H1 (cell line): Measurements from ENCODE around the gene FAM169A. TPM values are rescaled to one million over a fixed set of nuclear protein-coding genes. Genes with fewer than 3 reads are reported as not detected.

Experiments
- CTCF ChIA-PET: fragments of 300-600 bp; sonication (Branson Sonifier 250); formaldehyde crosslinking; loops from one replicate; lab custom pipeline; 2021; ENCODE audit not compliant: partially characterized antibody; lab: Charles Lee
- POLR2A ChIA-PET: fragments of 300-600 bp; sonication (Branson Sonifier 250); formaldehyde crosslinking; loops from one replicate; lab custom pipeline; 2021; ENCODE audit warnings: inconsistent platforms; ENCODE audit not compliant: partially characterized antibody; lab: Charles Lee
- DNase-seq, 2 experiments: peaks; one replicate each; pipeline versions ENCODE4 v3.0.0 to v3.0.0-alpha.2; 2010 to 2022; ENCODE audit warnings: low spot score in 2 of 2, low read depth in 1 of 2, mixed read lengths in 1 of 2
- FAIRE-seq: peaks from 2 replicates; lab custom pipeline; 2011; peaks lifted over from hg19 to GRCh38; lab: Jason Lieb, UNC
- H2AFZ ChIP-seq: 2 replicates; pipeline ENCODE4 v1.8.1; 2012; ENCODE audit warnings: low read length, inconsistent platforms
- H2AK5ac ChIP-seq: 2 replicates; pipeline ENCODE4 v1.6.1; 2013; ENCODE audit warnings: low read depth, low read length
- H2BK120ac ChIP-seq: replicated peaks from 2 replicates; pipeline ENCODE3; 2013; ENCODE audit warnings: low read depth, low read length, inconsistent platforms
- H2BK12ac ChIP-seq: 2 replicates; pipeline ENCODE4 v1.6.1; 2013; ENCODE audit warnings: low read depth, low read length
- H2BK15ac ChIP-seq: 2 replicates; pipeline ENCODE4 v1.6.1; 2013; ENCODE audit warnings: low read length
- H2BK20ac ChIP-seq: 2 replicates; pipeline ENCODE4 v1.6.1; 2013; ENCODE audit warnings: low read length
- H2BK5ac ChIP-seq: 2 replicates; pipeline ENCODE4 v1.6.1; 2013; ENCODE audit warnings: low read depth, low read length
- H3K14ac ChIP-seq: 2 replicates; pipeline ENCODE4 v1.6.1; 2013; ENCODE audit warnings: inconsistent platforms; ENCODE audit not compliant: insufficient read length
- H3K18ac ChIP-seq: 2 replicates; pipeline ENCODE4 v1.6.1; 2013; ENCODE audit warnings: low read length; ENCODE audit errors: extremely low read depth
- H3K23ac ChIP-seq: 2 replicates; pipeline ENCODE4 v1.6.1; 2013; ENCODE audit warnings: inconsistent platforms; ENCODE audit not compliant: insufficient read length
- H3K23me2 ChIP-seq: 2 replicates; pipeline ENCODE4 v1.6.1; 2013; ENCODE audit warnings: low read depth, low read length
- H3K27ac ChIP-seq: 2 replicates; pipeline ENCODE4 v1.6.1; 2011; ENCODE audit warnings: low read depth, low read length, inconsistent platforms
- H3K27me3 ChIP-seq, 4 experiments: replicated peaks in 1 of 4; 1 replicate in 1 of 4; 2 replicates in 3 of 4; pipeline versions ENCODE4 v1.6.1 to v1.8.1; 2011 to 2013; ENCODE audit warnings: low read length in 3 of 4, mild to moderate bottlenecking in 3 of 4, inconsistent platforms in 2 of 4, mixed read lengths in 2 of 4, moderate library complexity in 1 of 4; ENCODE audit not compliant: control insufficient read depth in 3 of 4, insufficient read depth in 3 of 4; ENCODE audit errors: extremely low read depth in 1 of 4
- H3K36me3 ChIP-seq, 4 experiments: 2 replicates each; pipeline versions ENCODE4 v1.6.1 to v1.8.1; 2011 to 2013; ENCODE audit warnings: mild to moderate bottlenecking in 4 of 4, low read length in 3 of 4, moderate library complexity in 2 of 4, control low read depth in 1 of 4, inconsistent platforms in 1 of 4; ENCODE audit not compliant: insufficient read depth in 4 of 4, control insufficient read depth in 2 of 4
- H3K4ac ChIP-seq: replicated peaks from 2 replicates; pipeline ENCODE3; 2013; ENCODE audit warnings: low read length, low read depth, mixed read lengths, inconsistent platforms; ENCODE audit not compliant: insufficient read length
- H3K4me1 ChIP-seq, 4 experiments: replicated peaks in 1 of 4; 1 replicate in 1 of 4; 2 replicates in 3 of 4; pipeline versions ENCODE4 v1.6.1 to v1.8.1; 2011 to 2013; ENCODE audit warnings: low read length in 3 of 4, inconsistent platforms in 2 of 4, mixed read lengths in 1 of 4; ENCODE audit not compliant: insufficient read depth in 4 of 4, control insufficient read depth in 3 of 4
- H3K4me2 ChIP-seq, 2 experiments: 2 replicates each; pipeline versions ENCODE4 v1.6.1 to v1.8.1; 2011 to 2013; ENCODE audit warnings: low read depth in 2 of 2, low read length in 2 of 2, control low read depth in 1 of 2, inconsistent platforms in 1 of 2, mild to moderate bottlenecking in 1 of 2; ENCODE audit not compliant: insufficient read depth in 1 of 2
- H3K4me3 ChIP-seq, 4 experiments: fragments of 200-600, 300-600 bp in 1 of 4; sonication (generic), shearing (Covaris generic), sonication (Bioruptor Twin) in 1 of 4; 2 replicates each; pipeline versions ENCODE4 v1.5.1 to v1.8.1; 2011 to 2016; ENCODE audit warnings: low read length in 4 of 4, low read depth in 3 of 4, control low read depth in 2 of 4, inconsistent platforms in 2 of 4, mild to moderate bottlenecking in 2 of 4, mixed read lengths in 1 of 4, moderate library complexity in 1 of 4; ENCODE audit not compliant: insufficient read depth in 2 of 4; ENCODE audit errors: extremely low read depth in 1 of 4
- H3K56ac ChIP-seq: replicated peaks from 2 replicates; pipeline ENCODE3; 2013; ENCODE audit warnings: low read depth, mild to moderate bottlenecking, mixed read lengths, low read length, inconsistent platforms; ENCODE audit not compliant: insufficient read length
- H3K79me1 ChIP-seq: 2 replicates; pipeline ENCODE4 v1.6.1; 2013; ENCODE audit warnings: low read depth, low read length, control low read depth
- H3K79me2 ChIP-seq, 2 experiments: 2 replicates each; pipeline versions ENCODE4 v1.6.1 to v1.8.1; 2012 to 2013; ENCODE audit warnings: low read length in 2 of 2, mild to moderate bottlenecking in 2 of 2, inconsistent platforms in 1 of 2; ENCODE audit not compliant: insufficient read depth in 2 of 2, control insufficient read depth in 1 of 2
- H3K9ac ChIP-seq, 4 experiments: replicated peaks in 1 of 4; 1 replicate in 1 of 4; 2 replicates in 3 of 4; pipeline versions ENCODE4 v1.6.1 to v1.8.1; 2011 to 2013; ENCODE audit warnings: low read depth in 3 of 4, low read length in 3 of 4, control low read depth in 2 of 4, mild to moderate bottlenecking in 2 of 4, moderate library complexity in 2 of 4, inconsistent platforms in 1 of 4; ENCODE audit errors: extremely low read depth in 1 of 4
- H3K9me3 ChIP-seq, 2 experiments: 2 replicates each; pipeline versions ENCODE4 v1.6.1 to v1.8.1; 2012 to 2013; ENCODE audit warnings: mild to moderate bottlenecking in 2 of 2, moderate library complexity in 2 of 2, control low read depth in 1 of 2, inconsistent platforms in 1 of 2, low read depth in 1 of 2, low read length in 1 of 2, mixed read lengths in 1 of 2; ENCODE audit not compliant: insufficient read depth in 2 of 2
- H4K20me1 ChIP-seq, 2 experiments: replicated peaks in 1 of 2; 2 replicates each; pipeline versions ENCODE3 to v1.8.1; 2011 to 2013; ENCODE audit warnings: inconsistent platforms in 2 of 2, low read length in 2 of 2, mild to moderate bottlenecking in 1 of 2; ENCODE audit not compliant: insufficient read depth in 2 of 2, control insufficient read depth in 1 of 2
- H4K5ac ChIP-seq: 2 replicates; pipeline ENCODE4 v1.6.1; 2013; ENCODE audit warnings: low read length, low read depth, mixed read lengths, inconsistent platforms; ENCODE audit not compliant: insufficient read length
- H4K8ac ChIP-seq: 2 replicates; pipeline ENCODE4 v1.8.0; 2013; ENCODE audit warnings: mild to moderate bottlenecking, moderate library complexity, low read length, inconsistent platforms; ENCODE audit not compliant: insufficient read depth; ENCODE audit errors: extremely low read depth
- H4K91ac ChIP-seq: replicated peaks from 2 replicates; pipeline ENCODE3; 2013; ENCODE audit warnings: low read length, mixed read lengths, inconsistent platforms; ENCODE audit not compliant: insufficient read length
- BACH1 ChIP-seq: IDR thresholded peaks from 2 replicates; pipeline ENCODE4 v1.6.1; 2012; ENCODE audit warnings: low read length, improper control_type of control experiment
- SAP30 ChIP-seq: fragments of 300-600 bp; sonication (generic); IDR thresholded peaks from 2 replicates; pipeline ENCODE4 v1.7.1; 2012; ENCODE audit warnings: low read length, moderate library complexity, mild to moderate bottlenecking, inconsistent platforms; ENCODE audit not compliant: insufficient read depth, insufficient replicate concordance
- WGBS, 2 experiments: shearing (Covaris generic) in 1 of 2; methylation state at CpG; one replicate each; pipeline versions ENCODE4 v1.1.6 to v1.1.7; 2013 to 2015; ENCODE audit warnings: low lambda C conversion rate in 2 of 2, mixed read lengths in 2 of 2, inconsistent platforms in 1 of 2, low coverage in 1 of 2, missing lambda C conversion rate in 1 of 2; ENCODE audit not compliant: insufficient replicate concordance in 2 of 2, insufficient coverage in 1 of 2, insufficient read length in 1 of 2; ENCODE audit errors: extremely low coverage in 1 of 2, missing lambda C conversion rate in 1 of 2; 5-methylcytosine and 5-hydroxymethylcytosine counted together
- polyA plus RNA-seq, 7 experiments: library from polyadenylated mRNA; depleted of rRNA in 3 of 7; stranded (reverse) in 5 of 7; unstranded in 2 of 7; fragments of >200 nt in 5 of 7; fragments of 200-250 nt in 2 of 7; gene quantifications; 1 replicate in 5 of 7; 2 replicates in 1 of 7; 4 replicates in 1 of 7; pipeline versions ENCODE4 v1.2.1 to v1.2.3, GENCODE V29; 2011 to 2013; ENCODE audit warnings: missing spikeins in 2 of 7, mixed read lengths in 2 of 7
- total RNA-seq: library from RNA; stranded (reverse); fragmentation: NEBNext Ultra II Directional; extraction: Animal tissue kit (Norgen Biotek cat#: 25700); gene quantifications from 2 replicates; pipeline ENCODE4 v1.2.1, GENCODE V29; 2021

The FAM169A gene
- total and polyA plus RNA-seq, 2 of the 8 experiments (the other 6 are each of a cell fraction or from before 2014, with no cell fraction given), result 12.6 to 83.1 TPM

DNA sequence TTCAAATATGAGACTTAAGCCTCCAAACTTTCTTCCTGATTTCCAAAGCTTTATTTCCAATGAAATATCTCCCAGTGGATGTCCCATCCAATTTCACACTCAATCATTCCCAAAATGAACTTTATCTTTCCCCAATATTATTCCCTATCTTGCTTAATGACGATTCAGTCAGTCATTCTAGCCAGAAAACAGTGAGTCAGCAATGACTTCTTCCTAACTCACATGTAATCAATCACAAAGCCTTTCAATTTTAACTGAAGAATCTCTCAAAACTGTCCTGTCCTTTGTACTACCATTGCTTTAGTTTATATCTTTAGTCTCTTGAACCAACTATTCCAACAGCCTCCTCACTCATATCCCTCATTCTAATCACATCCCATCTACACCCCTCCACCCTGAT, 64.2 kb downstream of the FAM169A start:
- no peak overlapping the region for H2BK20ac ChIP-seq
- H4K91ac ChIP-seq, result no peak overlapping the region
- H3K36me3 ChIP-seq, result peaks cover 11 to 68% (median 40%) of the 10 kb centered on the region in 4 experiments
- H3K27me3 ChIP-seq, result no peaks in the 10 kb centered on the region
- peaks cover 0 to 25% of the 10 kb centered on the region in 2 experiments; a peak in 2 of 4 replicates for H3K79me2 ChIP-seq
- H3K4me3 ChIP-seq, result no peak overlapping the region
- H3K9ac ChIP-seq, result no peak overlapping the region
- H3K56ac ChIP-seq, result no peak overlapping the region
- no peak overlapping the region for H2AFZ ChIP-seq
- H2BK120ac ChIP-seq, result no peak overlapping the region
- no peak overlapping the region for H2BK5ac ChIP-seq
- no peak overlapping the region for H4K8ac ChIP-seq
- CTCF ChIA-PET, result interaction anchor here (1.1 kb wide), 1 partner anchor 117 kb away, joined by 4 read pairs; no protein-coding TSS in a partner anchor
- POLR2A ChIA-PET, result interaction anchor here (1.1 kb wide), 1 partner anchor 31 kb away, joined by 3 read pairs; no protein-coding TSS in a partner anchor
- H2BK12ac ChIP-seq, result no peak overlapping the region
- no peak overlapping the region for H3K23ac ChIP-seq
- WGBS, 2 experiments, result 85% methylated on average over 1 of the region's 1 CpG; no CpG with 5 or more reads in 1 of the 2 experiments
- H3K4ac ChIP-seq, result no peak overlapping the region
- no peaks in the 10 kb centered on the region for H3K4me1 ChIP-seq
- no peak overlapping the region for H3K27ac ChIP-seq
- no peak for DNase-seq
- no peak for FAIRE-seq
- H3K79me1 ChIP-seq, result peaks cover 2% of the 10 kb centered on the region; the same call in 1 of the 2 replicates
- no peak overlapping the region for H3K18ac ChIP-seq
- TF ChIP-seq SAP30 (no peak), BACH1 (no peak)
- TF ChIP-seq, all 59 proteins: peak for 0
- H2BK15ac ChIP-seq, result no peak overlapping the region
- no peak overlapping the region for H4K5ac ChIP-seq
- H3K14ac ChIP-seq, result no peak overlapping the region
- no peak overlapping the region for H2AK5ac ChIP-seq
- no peak overlapping the region for H3K4me2 ChIP-seq
- H3K9me3 ChIP-seq, result no peaks in the 10 kb centered on the region
- H3K23me2 ChIP-seq, result no peaks in the 10 kb centered on the region; the same call in 1 of the 2 replicates
- H4K20me1 ChIP-seq, result peaks cover 4 to 5% of the 10 kb centered on the region in 2 experiments
